Neural cell (in vitro differentiated cells): ENCODE data around the gene RAE1. TPM values are rescaled to one million over a fixed set of nuclear protein-coding genes. Genes with fewer than 3 reads are reported as not detected.

Source experiments
- H2AFZ ChIP-seq: fragments of 200-600, 300-800 bp; sonication (generic), shearing (Covaris generic); 2 replicates; pipeline ENCODE4 v1.6.0; 2014; ENCODE audit warnings: low read depth, mild to moderate bottlenecking, antibody characterized with exemption, low read length, moderate library complexity
- H3F3A ChIP-seq: fragments of 200-600 bp; shearing (Covaris generic); 2 replicates; pipeline ENCODE4 v1.6.1; 2016; ENCODE audit warnings: mild to moderate bottlenecking, moderate library complexity, mixed read lengths, antibody characterized with exemption, low read length; ENCODE audit not compliant: insufficient read depth, poor library complexity, severe bottlenecking
- H3K27ac ChIP-seq: fragments of 200-600, 300-800 bp; sonication (generic), shearing (Covaris generic); 2 replicates; pipeline ENCODE4 v1.5.1; 2014; ENCODE audit warnings: mild to moderate bottlenecking, low read length, moderate library complexity
- H3K27me3 ChIP-seq: fragments of 300-800, 200-600 bp; sonication (generic), shearing (Covaris generic); 2 replicates; pipeline ENCODE4 v1.6.0; 2014; ENCODE audit warnings: mild to moderate bottlenecking, low read depth, low read length, moderate library complexity; ENCODE audit not compliant: insufficient read depth
- H3K36me3 ChIP-seq: fragments of 300-800, 200-600 bp; sonication (generic), shearing (Covaris generic); 2 replicates; pipeline ENCODE4 v1.5.1; 2014; ENCODE audit warnings: mild to moderate bottlenecking, antibody characterized with exemption, low read length, moderate library complexity; ENCODE audit not compliant: insufficient read depth
- H3K4me2 ChIP-seq: fragments of 300-800, 200-600 bp; sonication (generic), shearing (Covaris generic); 2 replicates; pipeline ENCODE4 v1.6.0; 2014; ENCODE audit warnings: mild to moderate bottlenecking, low read length
- H3K4me3 ChIP-seq: fragments of 300-800, 200-600 bp; sonication (generic), shearing (Covaris generic); 2 replicates; pipeline ENCODE4 v1.5.1; 2014; ENCODE audit warnings: mild to moderate bottlenecking, low read length, moderate library complexity
- H3K79me2 ChIP-seq: fragments of 200-600 bp; shearing (Covaris generic); replicated peaks from 2 replicates; pipeline ENCODE4 v1.6.0; 2014; ENCODE audit warnings: mild to moderate bottlenecking, low read length, moderate library complexity; ENCODE audit not compliant: insufficient read depth
- H3K9ac ChIP-seq: fragments of 300-800, 200-600 bp; sonication (generic), shearing (Covaris generic); 2 replicates; pipeline ENCODE4 v1.6.1; 2016; ENCODE audit warnings: mild to moderate bottlenecking, low read length, mixed read lengths
- H3K9me2 ChIP-seq: fragments of 200-600 bp; shearing (Covaris generic); 2 replicates; pipeline ENCODE4 v1.6.1; 2016; ENCODE audit warnings: mild to moderate bottlenecking, low read length, mixed read lengths; ENCODE audit not compliant: insufficient read depth
- H3K9me3 ChIP-seq: fragments of 200-600, 300-800 bp; sonication (generic), shearing (Covaris generic); 2 replicates; pipeline ENCODE4 v1.6.1; 2016; ENCODE audit warnings: mild to moderate bottlenecking, mixed run types, low read length, moderate library complexity, mixed read lengths
- H4K20me1 ChIP-seq: fragments of 200-600 bp; shearing (Covaris generic); 2 replicates; pipeline ENCODE4 v1.6.1; 2016; ENCODE audit warnings: mild to moderate bottlenecking, mixed run types; ENCODE audit not compliant: insufficient read depth
- CTCF ChIP-seq: fragments of 450-650 bp; IDR thresholded peaks from 2 replicates; pipeline ENCODE4 v1.5.1; 2014; ENCODE audit warnings: antibody characterized with exemption, mild to moderate bottlenecking, moderate library complexity; ENCODE audit not compliant: poor library complexity, severe bottlenecking
- EP300 ChIP-seq: fragments of 450-650 bp; conservative IDR thresholded peaks from 2 replicates; pipeline ENCODE4 v1.6.1; 2014; ENCODE audit warnings: antibody characterized with exemption, mild to moderate bottlenecking, moderate library complexity; ENCODE audit not compliant: poor library complexity, severe bottlenecking
- EZH2 ChIP-seq: fragments of 200-600, 300-800 bp; shearing (Covaris generic), sonication (generic); IDR thresholded peaks from 2 replicates; pipeline ENCODE4 v1.6.1; 2014; ENCODE audit warnings: antibody characterized with exemption, low read length, borderline replicate concordance, mild to moderate bottlenecking; ENCODE audit not compliant: insufficient read depth, poor library complexity, severe bottlenecking
- MXI1 ChIP-seq: fragments of 450-650 bp; conservative IDR thresholded peaks from 2 replicates; pipeline ENCODE4 v1.6.1; 2014; ENCODE audit warnings: antibody characterized with exemption, mild to moderate bottlenecking; ENCODE audit not compliant: poor library complexity, severe bottlenecking
- POLR2AphosphoS5 ChIP-seq: IDR thresholded peaks from 2 replicates; pipeline ENCODE4 v1.6.1; 2012
- RAD21 ChIP-seq: fragments of 450-650 bp; conservative IDR thresholded peaks from 2 replicates; pipeline ENCODE4 v1.6.1; 2014; ENCODE audit warnings: antibody characterized with exemption, mild to moderate bottlenecking, moderate library complexity
- REST ChIP-seq: IDR thresholded peaks from 2 replicates; pipeline ENCODE4 v1.6.1; 2012; ENCODE audit warnings: borderline replicate concordance
- SMC3 ChIP-seq: fragments of 450-650 bp; conservative IDR thresholded peaks from 2 replicates; pipeline ENCODE4 v1.6.1; 2014; ENCODE audit warnings: antibody characterized with exemption, mild to moderate bottlenecking, moderate library complexity; ENCODE audit not compliant: poor library complexity
- TAF1 ChIP-seq: IDR thresholded peaks from 2 replicates; pipeline ENCODE4 v1.6.1; 2012; ENCODE audit warnings: low read depth
- polyA plus RNA-seq: library from polyadenylated mRNA; depleted of rRNA; stranded (reverse); fragments of >200 nt; gene quantifications from 2 replicates; pipeline ENCODE4 v1.2.3, GENCODE V29; 2014

RAE1 gene
- polyA plus RNA-seq, 1 donor from 2014 or later = 134 TPM

GRCh38 chr20:57413986-57414385 lies 62.9 kb downstream of the RAE1 start:
- Histone ChIP-seq H3K4me3 (no peak overlapping the region), H3K9me2 (no peaks in the 10 kb centered on the region), H3K4me2 (no peak overlapping the region), H3K27me3 (no peaks in the 10 kb centered on the region), H3K79me2 (no peaks in the 10 kb centered on the region), H4K20me1 (no peaks in the 10 kb centered on the region), H3K9ac (no peak overlapping the region), H3K27ac (no peak overlapping the region), H3F3A (no peaks in the 10 kb centered on the region), H3K36me3 (no peaks in the 10 kb centered on the region), H3K9me3 (no peaks in the 10 kb centered on the region), H2AFZ (no peak overlapping the region)
- TF ChIP-seq POLR2AphosphoS5 (no peak), RAD21 (no peak)

GRCh38 chr20:57414867-57415592 lies 64.0 kb downstream of the RAE1 start:
- Histone ChIP-seq H2AFZ (no peak overlapping the region), H3K27ac (no peak overlapping the region), H3K4me2 (no peak overlapping the region), H3K9me2 (no peaks in the 10 kb centered on the region), H3K36me3 (no peaks in the 10 kb centered on the region), H3K9ac (no peak overlapping the region), H3F3A (no peaks in the 10 kb centered on the region), H3K79me2 (no peaks in the 10 kb centered on the region), H4K20me1 (no peaks in the 10 kb centered on the region), H3K9me3 (no peaks in the 10 kb centered on the region), H3K4me3 (no peak overlapping the region), H3K27me3 (no peaks in the 10 kb centered on the region)
- TF ChIP-seq MXI1 (no peak), CTCF (no peak), EZH2 (no peak), RAD21 (no peak), EP300 (no peak), POLR2AphosphoS5 (no peak), REST (no peak), TAF1 (no peak), SMC3 (no peak)
